Inflammatory macrophage (primary cell): Measurements from ENCODE around the gene RILP.

ENCODE experiments used
- DNase-seq, 2 donors: peaks; one replicate each; pipeline ENCODE4 v3.0.0-alpha.2; 2020 to 2022

RILP gene

DNA sequence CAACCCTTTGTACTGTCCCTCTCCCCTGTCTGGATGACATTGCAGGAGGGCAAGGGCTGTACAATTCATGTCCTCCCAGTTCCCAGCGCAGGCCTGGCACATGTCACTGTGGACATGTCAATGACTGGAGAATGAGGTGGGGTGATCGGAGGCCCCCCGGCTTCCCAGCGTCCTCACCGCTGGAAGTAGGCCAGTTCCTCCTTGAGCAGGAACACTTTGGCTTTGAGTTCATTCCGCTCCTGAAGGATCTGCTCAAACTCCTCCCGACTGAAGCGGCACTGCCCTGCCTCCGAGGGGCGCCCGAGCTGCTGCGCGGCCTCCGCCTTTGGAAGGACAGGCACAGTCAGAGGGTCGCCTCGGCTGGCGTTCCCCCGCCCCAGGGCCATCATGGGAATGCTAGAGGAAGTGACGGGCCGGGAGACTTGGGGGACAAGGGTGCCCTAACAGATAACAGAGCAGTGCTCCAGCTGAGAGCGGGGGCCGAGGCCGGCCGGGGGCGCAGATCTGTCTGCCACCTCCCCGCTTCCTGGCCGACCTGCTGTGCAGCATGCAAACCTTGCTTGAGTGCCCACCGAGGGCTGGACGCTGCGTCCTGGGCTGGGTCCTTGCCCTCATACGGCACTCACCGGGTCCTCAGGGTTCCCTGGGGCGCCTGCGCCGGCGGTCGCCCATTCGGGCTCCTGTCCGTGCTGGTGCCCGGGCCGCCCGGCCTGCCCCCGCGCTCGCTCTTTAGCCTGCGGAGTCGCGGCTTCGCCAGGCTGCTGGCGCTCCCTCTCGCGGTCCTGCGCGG lies 1.3 kb downstream of the RILP start:
- peak in 1 of 2 donors; percentile 46 for DNase-seq

DNA sequence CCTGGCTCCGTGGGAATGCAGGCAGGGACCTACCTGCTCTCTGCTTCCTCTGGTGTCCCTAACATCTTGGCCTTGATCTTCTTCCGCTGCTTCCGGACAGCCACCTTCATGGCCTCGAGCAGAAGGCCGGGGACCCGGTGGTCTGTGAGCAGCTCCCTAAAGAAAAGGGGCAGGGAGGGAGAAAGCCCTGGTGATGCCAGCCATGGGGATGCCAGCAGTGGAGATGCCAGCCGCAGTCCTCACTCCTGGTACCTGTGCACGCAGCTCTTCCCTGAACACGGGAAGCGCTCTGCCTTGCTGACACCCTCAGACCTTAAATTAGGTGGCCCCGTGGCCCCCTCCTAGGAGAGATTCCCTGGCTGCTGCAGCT lies 1.9 kb downstream of the RILP start:
- no peak for DNase-seq

DNA sequence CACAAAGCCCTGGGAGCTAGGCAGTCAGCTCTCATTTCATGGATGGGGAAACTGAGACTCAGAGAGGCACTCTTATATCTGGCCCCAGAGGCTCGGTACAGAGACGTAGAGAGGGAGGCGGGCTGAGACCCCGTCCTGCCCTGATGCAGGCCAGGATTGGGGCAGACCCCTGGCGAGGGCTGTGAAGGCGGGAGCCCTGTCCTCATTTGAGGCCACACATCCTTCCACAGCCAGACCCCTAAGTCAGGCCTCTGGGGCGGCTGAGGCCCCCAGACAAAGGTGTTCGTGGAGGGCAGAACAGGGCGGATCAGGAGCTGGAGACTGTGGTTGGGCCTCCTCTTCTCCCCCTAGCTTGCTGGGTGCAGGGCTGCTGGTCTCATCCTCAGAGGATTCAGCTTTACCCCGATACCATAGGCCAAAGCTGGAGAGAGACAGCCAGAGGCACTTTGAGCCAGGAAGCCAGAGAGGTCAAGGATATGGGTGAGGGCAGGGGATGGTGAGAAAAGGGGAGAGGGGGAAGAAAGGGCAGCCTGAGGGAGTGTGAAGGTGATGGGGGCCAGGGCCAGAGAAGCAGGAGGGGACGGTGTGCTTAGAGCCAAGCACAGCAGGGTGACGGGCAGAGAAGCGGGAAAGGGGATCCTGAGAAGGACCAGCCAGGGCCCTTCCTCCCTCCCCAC lies 3.3 kb downstream of the RILP start:
- no peak for DNase-seq

DNA sequence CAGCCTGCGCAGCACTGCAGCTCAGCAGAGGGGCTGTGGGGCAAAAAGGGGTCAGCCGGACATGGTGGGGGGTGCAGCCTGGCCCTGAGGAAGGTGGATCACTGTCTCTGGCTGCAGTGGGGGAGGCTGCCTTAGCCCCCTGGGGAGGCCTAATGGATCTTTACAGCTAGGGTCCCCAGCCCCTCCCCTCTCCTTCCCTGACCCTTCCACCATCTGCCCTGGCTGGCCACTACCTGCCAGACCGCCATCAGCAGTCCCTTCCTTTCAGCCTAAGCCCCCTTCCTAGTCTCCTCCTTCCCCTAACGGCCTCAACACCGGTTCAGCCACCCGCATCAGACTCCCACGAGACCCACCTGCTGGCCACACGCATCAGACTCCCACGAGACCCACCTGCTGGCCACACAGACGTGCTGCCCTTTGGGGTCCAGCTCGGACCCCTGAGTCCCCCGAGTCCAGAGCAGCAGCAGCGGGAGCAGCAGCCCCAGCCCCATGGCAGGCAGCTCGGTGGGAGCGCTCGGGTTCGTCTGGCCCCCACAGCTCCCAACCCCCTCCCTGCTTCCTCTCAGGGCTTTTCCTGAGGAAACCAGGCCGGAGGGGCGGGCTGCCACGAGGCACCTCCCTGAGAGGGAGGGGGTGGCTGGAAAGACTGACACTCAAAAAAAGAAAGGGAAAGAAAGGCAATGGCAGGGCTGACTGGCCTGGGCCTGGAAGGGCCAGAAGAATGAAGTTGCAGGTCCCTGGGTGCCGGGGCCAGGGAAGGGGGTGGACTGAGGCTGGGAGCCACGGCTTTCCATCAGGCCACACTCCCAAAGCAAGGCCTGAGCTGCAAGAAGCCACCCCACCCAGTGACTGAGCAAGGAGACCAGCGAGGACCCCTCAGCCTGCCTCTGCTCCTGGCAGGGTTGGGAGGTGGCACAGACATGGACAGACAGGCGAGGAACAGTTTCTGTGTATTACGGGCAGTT lies 4.2 kb downstream of the RILP start, which contains the start of gene SCARF1:
SCARF1 (minus strand) TSS at position 526 of the 965 bp plus-strand sequence; CDS start at position 491, 35 bp downstream.
- peak; percentile 49 to 68 for DNase-seq

DNA sequence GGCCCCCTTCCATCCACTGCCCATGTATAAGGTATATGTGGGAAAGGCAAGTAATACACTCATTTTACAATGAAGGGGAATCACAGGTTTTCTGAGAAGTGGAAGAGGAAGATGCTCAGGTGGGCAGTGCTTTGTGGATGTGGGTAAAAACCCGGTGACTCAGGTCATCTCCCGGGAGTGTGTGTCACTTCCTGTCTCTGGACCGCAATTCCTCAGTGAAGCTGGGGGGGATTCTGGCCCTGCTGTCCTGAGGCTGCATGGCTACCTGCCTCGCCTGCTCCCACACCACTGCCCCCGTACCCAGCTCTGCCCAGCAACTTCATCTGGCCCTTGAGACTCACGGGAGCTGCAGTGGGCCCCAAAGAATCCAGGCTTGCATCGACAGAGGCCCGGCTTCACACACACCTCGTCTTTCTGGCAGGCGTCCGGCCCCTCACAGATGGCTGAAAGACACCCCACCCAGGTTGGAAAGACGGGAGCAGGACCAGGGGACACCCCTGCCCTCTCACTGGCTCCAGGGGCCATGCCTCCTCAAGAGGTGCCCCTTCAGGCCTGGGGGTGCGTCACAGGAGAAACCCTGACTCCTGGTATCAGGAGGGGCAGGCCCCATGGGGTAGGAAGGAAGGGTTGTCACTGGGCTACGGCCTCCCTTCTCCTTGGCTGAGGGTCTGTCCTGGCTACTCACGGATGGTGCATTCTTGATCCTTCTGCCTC lies 5.0 kb downstream of the RILP start:
- DNase-seq, result peak; percentile 37 to 75

DNA sequence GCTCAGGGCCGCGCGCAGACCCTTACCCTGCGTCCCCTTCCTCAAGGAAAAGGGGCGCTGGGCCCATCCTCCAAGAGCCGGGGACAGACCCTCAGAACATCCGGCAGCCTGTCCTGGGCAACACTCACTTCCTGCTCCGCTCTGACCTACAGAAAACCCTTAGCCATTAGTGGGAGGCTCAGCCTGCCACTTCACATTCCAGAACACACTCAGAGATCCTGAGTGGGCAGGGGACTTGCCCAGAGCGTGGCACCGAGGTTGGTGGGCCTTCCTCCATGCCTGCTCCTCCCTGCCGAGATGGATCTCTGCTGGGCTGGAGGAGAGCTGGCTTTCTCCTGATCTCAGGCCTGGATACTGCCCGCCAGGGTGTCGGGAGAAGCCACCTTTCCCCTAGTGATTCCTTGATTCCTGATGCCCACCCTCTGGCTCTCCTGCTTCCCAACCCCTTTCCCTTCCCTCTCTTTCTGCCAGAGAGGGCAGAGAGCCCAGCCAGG lies 5.6 kb downstream of the RILP start:
- DNase-seq, result peak; percentile 24 to 63

DNA sequence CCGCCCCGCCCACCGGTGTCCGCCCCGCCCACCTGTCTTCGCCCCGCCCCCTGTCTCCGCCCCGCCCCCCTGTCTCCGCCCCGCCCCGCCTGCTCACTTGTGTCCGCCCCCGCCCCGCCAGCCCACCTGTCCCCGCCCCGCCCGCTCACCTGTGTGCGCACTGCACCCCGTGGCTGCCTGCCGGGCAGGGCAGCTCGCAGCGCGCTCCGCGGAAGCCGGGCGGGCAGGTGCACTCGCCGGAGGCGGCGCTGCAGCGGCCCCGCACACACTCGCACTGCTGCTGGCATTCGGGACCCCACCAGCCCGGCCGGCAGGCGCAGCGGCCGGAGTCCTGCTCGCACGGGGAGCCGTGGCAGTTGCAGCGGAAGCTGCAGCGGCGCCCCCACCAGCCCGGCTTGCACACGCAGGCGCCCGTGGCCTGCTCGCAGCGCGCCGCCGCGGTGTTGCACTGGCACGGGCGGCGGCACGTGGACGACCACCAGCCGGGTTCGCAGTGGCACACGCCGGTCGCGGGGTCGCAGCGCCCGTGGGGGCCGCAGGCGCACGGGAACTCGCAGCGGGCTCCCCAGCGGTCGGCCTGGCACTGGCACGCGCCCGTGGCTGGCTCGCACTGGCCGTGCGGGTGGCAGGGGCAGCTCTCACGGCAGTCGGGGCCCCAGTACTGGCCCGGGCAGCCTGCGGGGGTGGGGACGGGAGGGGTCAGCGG lies 6.2 kb downstream of the RILP start:
- DNase-seq, result peak in 1 of 2 donors; percentile 47

DNA sequence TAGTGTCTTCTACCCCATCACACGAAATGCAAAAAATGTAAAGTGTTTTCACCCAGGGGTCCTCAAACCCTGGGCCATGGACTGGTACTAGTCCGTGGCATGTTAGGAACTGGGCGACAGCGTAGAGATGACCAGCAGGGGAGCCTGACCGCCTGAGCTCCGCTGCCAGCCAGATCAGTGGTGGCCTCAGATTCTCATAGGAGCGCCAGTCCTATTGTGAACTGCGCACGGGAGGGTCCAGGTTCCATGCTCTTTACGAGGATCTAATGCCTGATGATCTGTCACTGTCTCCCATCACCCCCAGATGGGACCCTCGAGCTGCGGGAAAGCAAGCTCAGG lies 8.6 kb downstream of the RILP start:
- no peak for DNase-seq

DNA sequence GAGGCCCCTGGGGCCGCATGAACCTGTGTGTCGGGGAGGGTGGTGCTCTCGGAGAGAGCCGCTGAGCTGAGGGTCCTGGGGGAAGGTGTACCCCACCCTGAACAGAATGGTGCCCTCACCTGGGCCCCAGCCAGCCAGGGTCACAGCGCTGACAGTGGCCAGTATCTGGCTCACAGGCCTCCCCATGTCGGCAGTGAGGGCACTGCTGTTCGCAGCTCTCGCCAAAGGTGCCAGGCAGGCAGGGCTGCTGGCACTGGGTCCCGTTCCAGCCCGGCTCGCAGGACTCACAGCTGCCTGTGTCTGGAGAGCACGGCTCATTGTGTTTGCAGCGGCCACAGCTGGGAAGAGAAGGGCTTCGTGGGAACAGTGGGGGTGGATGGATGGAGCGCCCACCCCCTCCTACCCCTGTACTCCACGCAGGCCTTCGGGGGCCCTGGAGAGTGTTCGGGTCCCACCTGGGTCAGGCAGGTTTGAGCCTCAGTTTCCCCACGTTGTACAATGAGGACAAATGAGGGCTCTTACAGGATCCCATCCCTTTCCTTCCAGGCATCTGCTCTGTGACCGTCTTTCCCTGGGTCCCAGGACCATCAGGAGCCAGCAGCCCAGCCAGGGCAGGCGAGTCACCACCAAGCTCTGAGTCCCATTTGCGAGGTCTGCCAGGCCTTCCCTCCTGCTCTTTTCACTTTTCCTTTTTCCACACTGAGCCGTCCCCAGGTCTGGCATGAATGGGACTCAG lies 9.2 kb downstream of the RILP start:
- no peak for DNase-seq

DNA sequence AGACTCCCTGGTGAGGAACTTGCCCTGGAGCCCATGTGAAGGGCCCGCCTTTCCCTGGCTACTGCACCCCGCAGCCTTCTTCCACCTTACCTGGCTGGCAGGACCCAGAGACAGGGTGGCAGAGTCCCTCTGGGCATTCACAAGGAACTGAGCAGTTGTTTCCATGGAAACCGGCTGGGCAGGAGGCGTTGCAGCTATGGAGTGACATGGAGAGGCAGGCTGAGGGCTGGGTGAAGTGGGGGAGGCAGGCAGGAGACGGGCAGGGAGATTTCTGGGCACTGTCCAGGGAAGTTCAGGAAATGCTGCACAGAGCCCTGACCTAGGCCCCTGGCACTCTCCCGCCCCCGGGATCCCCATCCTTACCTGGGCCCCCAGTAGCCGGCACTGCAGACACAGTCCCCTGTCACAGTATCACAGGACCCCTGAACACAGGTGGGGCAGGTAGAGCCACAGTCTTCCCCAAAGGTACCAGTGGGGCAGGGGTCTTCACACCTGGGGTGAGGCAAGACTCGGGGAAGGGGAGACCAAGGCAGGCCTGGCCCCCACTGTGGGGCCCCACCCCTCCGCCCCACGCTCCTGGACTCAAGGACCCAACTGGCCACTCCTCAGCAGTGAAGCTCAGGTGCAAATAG lies 10.0 kb downstream of the RILP start:
- DNase-seq, result no peak

DNA sequence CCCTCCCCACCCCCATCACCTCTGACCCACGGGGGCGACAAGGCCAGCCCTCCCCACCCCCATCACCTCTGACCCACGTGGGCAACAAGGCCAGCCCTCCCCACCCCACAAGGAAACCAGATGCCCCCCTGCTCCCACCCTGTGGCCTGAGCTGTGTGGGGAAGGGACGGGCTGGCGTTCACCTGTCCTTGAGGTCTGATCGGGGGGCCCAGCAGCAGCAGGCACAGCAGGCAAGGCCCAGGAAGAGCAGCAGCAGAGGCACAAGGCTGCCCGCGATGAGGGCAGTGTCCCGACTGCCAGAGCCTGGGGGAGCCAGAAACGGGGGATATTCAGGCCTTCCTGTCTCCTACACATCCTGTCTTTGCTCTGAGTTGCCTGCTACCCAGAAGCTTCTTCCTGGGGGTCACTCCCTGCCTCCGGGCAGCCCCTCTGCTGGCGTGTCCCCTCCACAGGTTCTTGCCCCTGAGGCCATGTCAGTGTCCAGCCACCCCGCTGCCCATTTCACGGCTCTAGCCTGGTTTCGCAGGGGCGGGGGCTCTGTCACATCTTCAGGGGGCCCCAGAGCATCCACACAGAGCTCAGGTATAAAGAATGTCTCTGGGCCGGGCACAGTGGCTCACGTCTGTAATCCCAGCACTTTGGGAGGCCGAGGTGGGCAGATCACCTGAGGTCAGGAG lies 10.9 kb downstream of the RILP start:
- DNase-seq, result no peak

DNA sequence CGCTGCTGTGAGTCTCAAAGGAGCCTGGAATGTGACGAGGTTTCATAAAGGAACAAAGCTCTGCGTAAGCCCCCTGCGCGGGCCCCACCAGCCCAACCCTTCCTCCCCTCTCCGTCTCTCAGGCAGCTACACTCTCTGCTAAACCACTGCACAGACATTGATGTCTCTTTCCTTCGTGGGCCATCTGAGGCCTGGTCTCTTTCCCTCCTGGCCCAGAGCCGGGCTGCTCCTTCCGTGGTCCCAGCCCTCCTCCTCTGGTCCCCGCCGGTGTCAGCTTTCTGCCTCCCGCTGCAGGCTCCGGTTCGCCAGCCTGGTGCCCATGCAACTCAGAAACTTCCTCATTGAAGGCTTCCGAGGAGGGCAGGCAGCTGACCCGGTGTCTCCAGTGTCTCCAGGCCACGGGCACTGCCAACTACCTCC lies 11.5 kb downstream of the RILP start:
- DNase-seq, result no peak

DNA sequence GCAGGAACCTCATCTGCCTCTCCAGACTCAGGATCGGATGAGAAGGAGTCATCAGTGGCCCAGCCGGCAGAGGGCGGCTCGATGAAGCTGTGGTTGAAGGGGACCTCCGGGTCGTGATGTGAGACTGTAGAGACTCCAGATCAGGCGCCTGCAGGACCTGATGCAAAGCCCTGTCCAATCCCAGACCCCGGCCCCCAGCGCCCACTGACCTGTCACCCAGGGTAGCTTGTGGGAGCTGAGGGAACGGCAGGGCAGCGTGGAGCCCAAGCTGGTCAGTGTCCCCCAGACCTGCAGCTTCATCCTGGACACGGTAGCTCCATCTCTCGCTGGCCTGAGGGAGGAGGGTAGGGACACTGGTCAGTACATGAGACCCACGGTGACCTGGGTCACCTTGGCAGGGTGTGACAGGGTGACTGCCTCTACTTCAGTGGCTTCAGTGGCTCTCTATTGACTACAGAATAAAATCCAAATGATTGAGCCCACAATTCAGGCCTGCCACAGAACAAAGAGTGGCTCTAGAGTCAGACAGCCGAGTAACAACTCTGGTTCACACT lies 12.9 kb downstream of the RILP start:
- DNase-seq, result no peak

DNA sequence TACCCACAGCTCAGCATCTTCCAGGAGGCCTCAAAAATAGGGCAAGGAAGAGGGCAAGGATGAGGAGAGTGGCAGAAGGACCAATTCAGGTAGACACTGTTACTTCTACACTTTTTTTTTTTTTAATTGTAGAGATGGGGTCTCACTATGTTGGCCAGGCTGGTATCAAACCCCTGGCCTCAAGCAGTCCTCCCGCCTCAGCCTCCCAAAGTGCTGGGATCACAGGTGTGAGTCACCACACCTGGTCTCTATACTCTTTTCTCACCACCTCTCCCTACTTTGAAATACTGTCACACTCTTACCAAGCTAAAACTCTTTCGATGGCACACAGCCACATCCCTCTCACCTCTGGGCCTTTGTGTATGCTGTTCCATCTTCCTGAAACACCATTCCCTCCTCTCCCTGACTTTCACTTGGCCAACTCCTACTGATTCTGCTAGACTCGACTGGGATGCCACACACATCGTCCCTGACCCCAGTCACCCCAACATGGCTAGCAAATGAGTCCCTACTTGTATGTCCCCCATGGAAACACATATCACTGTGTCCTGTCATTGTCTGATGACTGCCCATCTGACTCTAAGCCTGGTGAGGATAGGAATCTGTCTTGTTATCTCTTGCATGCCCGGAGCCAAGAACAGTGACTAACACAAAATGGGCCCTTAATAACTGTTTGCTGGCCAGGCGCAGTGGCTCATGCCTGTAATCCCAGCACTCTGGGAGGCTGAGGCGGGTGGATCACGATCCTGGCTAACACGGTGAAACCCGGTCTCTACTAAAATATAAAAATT lies 13.8 kb downstream of the RILP start:
- DNase-seq, result no peak

DNA sequence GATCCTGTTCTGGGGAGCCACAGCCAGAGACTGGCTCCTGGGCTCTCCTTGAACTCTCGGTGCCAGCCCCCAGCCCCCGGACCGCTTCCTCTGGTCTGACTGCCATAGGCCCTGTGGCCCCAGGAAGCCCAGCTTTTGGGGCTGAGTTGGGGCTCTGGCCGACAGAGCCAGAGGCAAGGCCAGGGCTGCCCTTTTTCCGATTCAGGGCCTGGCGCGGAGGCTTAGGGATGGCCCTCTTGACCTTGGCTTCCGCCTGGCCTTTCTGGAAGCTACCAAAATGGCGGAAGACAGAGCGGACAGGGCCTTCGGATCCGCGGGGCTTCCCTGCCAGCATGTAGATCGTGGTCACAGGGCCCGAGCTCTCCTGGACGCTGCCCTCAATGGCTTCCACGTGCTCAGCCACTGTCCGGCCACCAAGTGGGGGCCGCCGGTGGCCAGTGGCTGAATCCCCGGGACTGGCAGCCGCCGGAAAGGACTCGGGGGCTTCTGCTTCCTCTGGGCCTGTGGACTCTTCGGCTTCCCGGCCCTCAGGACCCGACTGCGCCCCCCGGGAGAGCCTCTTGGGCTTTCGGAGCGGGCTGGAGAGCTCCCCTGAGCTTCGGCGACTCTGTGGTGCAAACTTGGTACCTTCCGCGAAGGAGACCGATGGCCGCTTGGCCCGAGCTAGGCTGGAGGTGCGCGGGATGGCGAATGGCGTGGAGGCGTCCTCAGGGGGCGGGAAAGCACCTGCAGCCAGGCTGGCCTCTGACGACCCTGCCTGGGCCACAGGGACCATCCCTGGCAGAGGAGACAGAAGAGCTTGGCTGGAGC lies 14.6 kb downstream of the RILP start:
- no peak for DNase-seq

DNA sequence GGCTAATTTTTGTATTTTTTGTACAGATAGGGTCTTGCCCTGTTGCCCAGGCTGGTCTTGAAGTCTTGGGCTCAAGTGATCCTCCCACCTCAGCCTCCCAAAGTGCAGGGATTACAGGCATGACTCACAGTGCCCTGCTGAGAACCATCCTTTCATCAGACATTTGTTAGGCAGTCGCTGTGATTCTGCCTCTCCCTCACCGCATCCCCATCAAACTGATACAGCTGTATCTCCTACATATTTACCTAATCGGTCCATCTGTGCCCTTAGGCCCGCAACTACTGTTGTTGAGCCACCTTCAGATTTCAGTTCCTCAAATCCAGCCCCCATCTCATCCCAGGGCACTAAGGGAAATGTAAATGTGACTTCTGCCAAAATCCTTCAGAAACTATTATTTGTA lies 19.0 kb downstream of the RILP start:
- peak; percentile 25 to 38 for DNase-seq

DNA sequence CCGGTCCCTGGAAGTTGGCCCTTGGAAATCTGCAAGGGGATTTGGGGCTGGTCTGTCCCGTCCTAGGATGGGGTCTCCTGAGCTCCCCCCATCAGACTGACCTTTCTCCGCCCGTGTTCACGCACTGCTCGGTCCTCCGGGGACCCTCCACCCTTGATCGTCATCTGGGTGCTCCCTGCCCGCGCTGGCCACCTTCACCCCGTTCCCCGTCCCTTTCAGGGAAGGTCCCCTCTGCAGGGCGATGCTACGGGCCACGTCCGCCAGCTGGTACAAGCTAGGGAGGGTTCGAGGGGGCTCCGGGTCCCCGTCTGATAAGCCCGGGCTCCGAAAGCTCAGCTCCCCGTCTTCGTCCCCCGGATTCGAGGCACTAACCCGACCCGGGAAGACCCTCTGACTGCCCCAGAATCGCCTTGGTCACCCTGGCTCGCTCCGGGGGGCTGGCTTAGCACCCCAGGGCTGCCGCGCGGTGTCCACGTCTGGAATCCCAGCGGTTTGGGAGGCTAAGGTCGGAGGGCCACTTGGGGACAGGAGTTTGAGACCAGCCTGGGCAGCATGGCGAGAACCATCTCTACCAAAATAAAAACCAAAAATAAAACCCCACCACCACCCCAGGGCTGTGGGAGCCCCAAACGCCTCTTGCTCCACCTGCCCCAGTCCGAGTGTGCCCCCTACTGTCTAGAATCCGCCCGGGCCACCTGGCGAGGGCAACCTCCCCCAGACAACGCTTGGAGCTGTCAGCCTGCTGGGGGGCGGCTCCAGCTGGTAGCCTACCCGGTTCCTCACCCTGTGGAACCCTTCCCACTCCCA lies 20.0 kb downstream of the RILP start:
- peak; percentile 35 to 52 for DNase-seq
